EH (cell line): ENCODE data around the gene ST7.
A peak's percentile ranks its signal among the peaks of the same experiment; 100 is the strongest.
"Not testable (repeated sequence)": the region's sequence is repeated elsewhere in the genome, so short reads cannot be mapped to it uniquely, and the experiment has no call there.

Source experiments
- DNase-seq: peaks from one replicate; pipeline ENCODE4 v3.0.0-alpha.2; 2015; ENCODE audit warnings: low read depth

Gene ST7

GRCh38 chr7:117030793-117031192 lies 77.5 kb downstream of the ST7 start:
- not testable (repeated sequence) for DNase-seq

- no peak for DNase-seq
These were observed 79.5 kb downstream of the ST7 start for GRCh38 chr7:117032810-117033209.

GRCh38 chr7:117034851-117035464 lies 81.7 kb downstream of the ST7 start:
- DNase-seq, result peak; percentile 32

- DNase-seq, result no peak
These were observed 82.2 kb downstream of the ST7 start for GRCh38 chr7:117035465-117035862.

GRCh38 chr7:117036053-117036669 lies 82.9 kb downstream of the ST7 start:
- no peak for DNase-seq

GRCh38 chr7:117036836-117037235 lies 83.5 kb downstream of the ST7 start:
- DNase-seq, result no peak

GRCh38 chr7:117038408-117038807 lies 85.1 kb downstream of the ST7 start:
- no peak for DNase-seq

- peak; percentile 54 for DNase-seq
These were observed 87.7 kb downstream of the ST7 start for GRCh38 chr7:117041007-117041406.

- DNase-seq, result no peak
These were observed 88.5 kb downstream of the ST7 start for GRCh38 chr7:117041822-117042221.

- DNase-seq, result peak; percentile 9
These were observed 90.0 kb downstream of the ST7 start for GRCh38 chr7:117043108-117043825.

- no peak for DNase-seq
These were observed 91.4 kb downstream of the ST7 start for GRCh38 chr7:117044664-117045063.

- DNase-seq, result no peak
These were observed 92.8 kb downstream of the ST7 start for GRCh38 chr7:117045927-117046710.

GRCh38 chr7:117047496-117047895 lies 94.2 kb downstream of the ST7 start:
- DNase-seq, result no peak

- no peak for DNase-seq
These were observed 95.0 kb downstream of the ST7 start for GRCh38 chr7:117048114-117048866.

GRCh38 chr7:117048882-117049281 lies 95.6 kb downstream of the ST7 start:
- DNase-seq, result no peak

GRCh38 chr7:117051808-117052207 lies 98.5 kb downstream of the ST7 start:
- no peak for DNase-seq

- DNase-seq, result peak; percentile 11
These were observed 100.1 kb downstream of the ST7 start for GRCh38 chr7:117053432-117053831.

- DNase-seq, result peak; percentile 65
These were observed 108.5 kb downstream of the ST7 start for GRCh38 chr7:117061751-117062150.

GRCh38 chr7:117062300-117062699 lies 109.0 kb downstream of the ST7 start:
- peak; percentile 23 for DNase-seq

GRCh38 chr7:117064688-117065087 lies 111.4 kb downstream of the ST7 start:
- no peak for DNase-seq

GRCh38 chr7:117065571-117066150 lies 112.4 kb downstream of the ST7 start:
- no peak for DNase-seq
